Activated naive CD8-positive, alpha-beta T cell (primary cell): ENCODE measurements around the gene FMN2.

Experiments
- H3K27ac Mint-ChIP-seq: one replicate; pipeline ENCODE4 v1.8.0; 2021; ENCODE audit warnings: mixed read lengths
- H3K27me3 Mint-ChIP-seq: one replicate; pipeline ENCODE4 v1.8.0; 2021; ENCODE audit warnings: mixed read lengths
- H3K36me3 Mint-ChIP-seq: one replicate; pipeline ENCODE4 v1.8.0; 2021; ENCODE audit warnings: mixed read lengths
- H3K4me1 Mint-ChIP-seq: one replicate; pipeline ENCODE4 v1.8.0; 2021; ENCODE audit warnings: low read depth, mixed read lengths
- H3K4me3 Mint-ChIP-seq: one replicate; pipeline ENCODE4 v1.8.0; 2021; ENCODE audit warnings: mild to moderate bottlenecking, mixed read lengths
- H3K9me3 Mint-ChIP-seq: one replicate; pipeline ENCODE4 v1.8.0; 2021; ENCODE audit warnings: low read depth, mixed read lengths

Gene FMN2

GRCh38 chr1:240498335-240498734 lies 406.7 kb downstream of the FMN2 start:
- no peak overlapping the region for H3K27ac Mint-ChIP-seq
- no peaks in the 10 kb centered on the region for H3K9me3 Mint-ChIP-seq
- H3K36me3 Mint-ChIP-seq, result no peaks in the 10 kb centered on the region
- no peaks in the 10 kb centered on the region for H3K4me1 Mint-ChIP-seq
- H3K4me3 Mint-ChIP-seq, result no peak overlapping the region
- no peaks in the 10 kb centered on the region for H3K27me3 Mint-ChIP-seq

GRCh38 chr1:240499012-240499411 lies 407.3 kb downstream of the FMN2 start:
- H3K4me1 Mint-ChIP-seq, result no peaks in the 10 kb centered on the region
- no peaks in the 10 kb centered on the region for H3K9me3 Mint-ChIP-seq
- H3K4me3 Mint-ChIP-seq, result no peak overlapping the region
- H3K27me3 Mint-ChIP-seq, result no peaks in the 10 kb centered on the region
- H3K27ac Mint-ChIP-seq, result no peak overlapping the region
- no peaks in the 10 kb centered on the region for H3K36me3 Mint-ChIP-seq

- Mint-ChIP-seq H3K36me3 (no peaks in the 10 kb centered on the region), H3K27me3 (no peaks in the 10 kb centered on the region), H3K4me1 (no peaks in the 10 kb centered on the region), H3K9me3 (no peaks in the 10 kb centered on the region), H3K4me3 (no peak overlapping the region), H3K27ac (no peak overlapping the region)
These were observed 409.0 kb downstream of the FMN2 start for GRCh38 chr1:240500647-240501046.

- Mint-ChIP-seq H3K4me3 (no peak overlapping the region), H3K36me3 (no peaks in the 10 kb centered on the region), H3K27me3 (no peaks in the 10 kb centered on the region), H3K27ac (no peak overlapping the region), H3K9me3 (no peaks in the 10 kb centered on the region), H3K4me1 (no peaks in the 10 kb centered on the region)
These were observed 409.4 kb downstream of the FMN2 start for GRCh38 chr1:240501115-240501514.

- peaks cover 3% of the 10 kb centered on the region for H3K27me3 Mint-ChIP-seq
- no peak overlapping the region for H3K4me3 Mint-ChIP-seq
- H3K27ac Mint-ChIP-seq, result no peak overlapping the region
- H3K9me3 Mint-ChIP-seq, result no peaks in the 10 kb centered on the region
- no peaks in the 10 kb centered on the region for H3K4me1 Mint-ChIP-seq
- no peaks in the 10 kb centered on the region for H3K36me3 Mint-ChIP-seq
These were observed 411.4 kb downstream of the FMN2 start for GRCh38 chr1:240503036-240503435.

- no peaks in the 10 kb centered on the region for H3K4me1 Mint-ChIP-seq
- H3K27ac Mint-ChIP-seq, result no peak overlapping the region
- no peak overlapping the region for H3K4me3 Mint-ChIP-seq
- no peaks in the 10 kb centered on the region for H3K36me3 Mint-ChIP-seq
- H3K9me3 Mint-ChIP-seq, result no peaks in the 10 kb centered on the region
- H3K27me3 Mint-ChIP-seq, result peaks cover 4% of the 10 kb centered on the region
These were observed 411.9 kb downstream of the FMN2 start for GRCh38 chr1:240503558-240503957.

GRCh38 chr1:240506176-240506575 lies 414.5 kb downstream of the FMN2 start:
- H3K4me1 Mint-ChIP-seq, result no peaks in the 10 kb centered on the region
- no peaks in the 10 kb centered on the region for H3K9me3 Mint-ChIP-seq
- no peak overlapping the region for H3K4me3 Mint-ChIP-seq
- H3K27me3 Mint-ChIP-seq, result peaks cover 4% of the 10 kb centered on the region
- H3K36me3 Mint-ChIP-seq, result no peaks in the 10 kb centered on the region
- no peak overlapping the region for H3K27ac Mint-ChIP-seq

GRCh38 chr1:240508201-240508600 lies 416.5 kb downstream of the FMN2 start:
- no peak overlapping the region for H3K4me3 Mint-ChIP-seq
- no peaks in the 10 kb centered on the region for H3K36me3 Mint-ChIP-seq
- H3K9me3 Mint-ChIP-seq, result no peaks in the 10 kb centered on the region
- H3K27ac Mint-ChIP-seq, result no peak overlapping the region
- no peaks in the 10 kb centered on the region for H3K4me1 Mint-ChIP-seq
- peaks cover 4% of the 10 kb centered on the region for H3K27me3 Mint-ChIP-seq

GRCh38 chr1:240508950-240509349 lies 417.3 kb downstream of the FMN2 start:
- Mint-ChIP-seq H3K36me3 (no peaks in the 10 kb centered on the region), H3K9me3 (no peaks in the 10 kb centered on the region), H3K27me3 (peaks cover 4% of the 10 kb centered on the region), H3K4me3 (no peak overlapping the region), H3K4me1 (no peaks in the 10 kb centered on the region), H3K27ac (no peak overlapping the region)

GRCh38 chr1:240511789-240512188 lies 420.1 kb downstream of the FMN2 start:
- Mint-ChIP-seq H3K9me3 (no peaks in the 10 kb centered on the region), H3K4me1 (no peaks in the 10 kb centered on the region)

GRCh38 chr1:240515505-240515904 lies 423.8 kb downstream of the FMN2 start:
- no peak overlapping the region for H3K27ac Mint-ChIP-seq
- H3K4me1 Mint-ChIP-seq, result no peaks in the 10 kb centered on the region
- H3K4me3 Mint-ChIP-seq, result no peak overlapping the region
- no peaks in the 10 kb centered on the region for H3K9me3 Mint-ChIP-seq
- H3K27me3 Mint-ChIP-seq, result no peaks in the 10 kb centered on the region
- no peaks in the 10 kb centered on the region for H3K36me3 Mint-ChIP-seq

More at GRCh38 chr1:240511789-240512188, 420.1 kb downstream of the FMN2 start:
- Mint-ChIP-seq H3K4me3 (no peak overlapping the region), H3K27ac (no peak overlapping the region), H3K36me3 (no peaks in the 10 kb centered on the region), H3K27me3 (peaks cover 2% of the 10 kb centered on the region)

- H3K27me3 Mint-ChIP-seq, result no peaks in the 10 kb centered on the region
- no peak overlapping the region for H3K4me3 Mint-ChIP-seq
- H3K9me3 Mint-ChIP-seq, result no peaks in the 10 kb centered on the region
- H3K27ac Mint-ChIP-seq, result no peak overlapping the region
- no peaks in the 10 kb centered on the region for H3K36me3 Mint-ChIP-seq
- no peaks in the 10 kb centered on the region for H3K4me1 Mint-ChIP-seq
These were observed 424.4 kb downstream of the FMN2 start for GRCh38 chr1:240516069-240516468.

GRCh38 chr1:240517891-240518290 lies 426.2 kb downstream of the FMN2 start:
- Mint-ChIP-seq H3K9me3 (no peaks in the 10 kb centered on the region), H3K36me3 (no peaks in the 10 kb centered on the region), H3K27me3 (no peaks in the 10 kb centered on the region), H3K4me3 (no peak overlapping the region), H3K4me1 (no peaks in the 10 kb centered on the region), H3K27ac (no peak overlapping the region)

- no peak overlapping the region for H3K27ac Mint-ChIP-seq
These were observed 430.6 kb downstream of the FMN2 start for GRCh38 chr1:240522122-240522822.

GRCh38 chr1:240524356-240525069 lies 432.8 kb downstream of the FMN2 start:
- no peaks in the 10 kb centered on the region for H3K27me3 Mint-ChIP-seq
- H3K4me3 Mint-ChIP-seq, result no peak overlapping the region
- no peaks in the 10 kb centered on the region for H3K36me3 Mint-ChIP-seq
- H3K4me1 Mint-ChIP-seq, result no peaks in the 10 kb centered on the region
- H3K9me3 Mint-ChIP-seq, result no peaks in the 10 kb centered on the region
- H3K27ac Mint-ChIP-seq, result no peak overlapping the region

More at GRCh38 chr1:240522122-240522822, 430.6 kb downstream of the FMN2 start:
- Mint-ChIP-seq H3K36me3 (no peaks in the 10 kb centered on the region), H3K4me1 (no peaks in the 10 kb centered on the region), H3K9me3 (no peaks in the 10 kb centered on the region), H3K4me3 (no peak overlapping the region), H3K27me3 (no peaks in the 10 kb centered on the region)
